Measurements from ENCODE around the gene SLC25A12.

- TF ChIP-seq GATA2 (IDR thresholded peaks at IDR 0.05; ENCODE audit: low read depth, low read length): no peak
- no peak for TF ChIP-seq GATA3 (IDR thresholded peaks at IDR 0.05; ENCODE audit: low read depth, low read length)
These were observed 52.0 kb downstream of the SLC25A12 start for GRCh38 chr2:171841996-171842395.
